HL-60 (cell line): Measurements from ENCODE around the gene NT5DC3.
A peak's percentile ranks its signal among the peaks of the same experiment; 100 is the strongest.

Source experiments
- DNase-seq, 2 experiments: peaks; one replicate each; pipeline ENCODE4 v3.0.0-alpha.2; 2010 to 2020; ENCODE audit warnings: low read depth in 1 of 2, low spot score in 1 of 2
- H3K27ac ChIP-seq: fragments of 250-450 bp; sonication (Bioruptor Pico); replicated peaks from 2 replicates; pipeline ENCODE4 v1.5.1; 2020; ENCODE audit warnings: mild to moderate bottlenecking, moderate library complexity
- H3K27me3 ChIP-seq: fragments of 250-450 bp; sonication (Bioruptor Pico); 2 replicates; pipeline ENCODE4 v1.5.1; 2021; ENCODE audit warnings: mild to moderate bottlenecking, moderate library complexity; ENCODE audit not compliant: insufficient read depth, poor library complexity, severe bottlenecking
- H3K4me3 ChIP-seq: replicated peaks from 2 replicates; pipeline ENCODE4 v1.5.1; 2011; ENCODE audit warnings: mild to moderate bottlenecking, control low read depth, low read length; ENCODE audit not compliant: insufficient read depth
- CTCF ChIP-seq: IDR thresholded peaks from one replicate; pipeline ENCODE4 v1.5.1; 2011; ENCODE audit warnings: low read length, control low read depth, inconsistent platforms; ENCODE audit not compliant: insufficient read depth
- GABPA ChIP-seq: IDR thresholded peaks from 2 replicates; pipeline ENCODE4 v1.6.1; 2012; ENCODE audit warnings: low read depth
- POLR2AphosphoS5 ChIP-seq: IDR thresholded peaks from 2 replicates; pipeline ENCODE4 v1.6.1; 2012; ENCODE audit warnings: low read depth
- SPI1 ChIP-seq: IDR thresholded peaks from 2 replicates; pipeline ENCODE4 v1.6.1; 2012; ENCODE audit warnings: low read depth, mild to moderate bottlenecking, borderline replicate concordance
- TF ChIP-seq, protein P1 (sequence below): IDR thresholded peaks from 2 replicates; pipeline ENCODE4 v1.6.1; 2012; ENCODE audit warnings: low read depth; ENCODE audit not compliant: insufficient replicate concordance

Gene NT5DC3

GRCh38 chr12:103879048-103879692 is 38.1 kb upstream of the NT5DC3 start:
- Histone ChIP-seq H3K27me3 (no peaks in the 10 kb centered on the region), H3K4me3 (no peak overlapping the region), H3K27ac (no peak overlapping the region)
- no peak for DNase-seq
- TF ChIP-seq CTCF: no peak
- TF ChIP-seq, protein P1, sequence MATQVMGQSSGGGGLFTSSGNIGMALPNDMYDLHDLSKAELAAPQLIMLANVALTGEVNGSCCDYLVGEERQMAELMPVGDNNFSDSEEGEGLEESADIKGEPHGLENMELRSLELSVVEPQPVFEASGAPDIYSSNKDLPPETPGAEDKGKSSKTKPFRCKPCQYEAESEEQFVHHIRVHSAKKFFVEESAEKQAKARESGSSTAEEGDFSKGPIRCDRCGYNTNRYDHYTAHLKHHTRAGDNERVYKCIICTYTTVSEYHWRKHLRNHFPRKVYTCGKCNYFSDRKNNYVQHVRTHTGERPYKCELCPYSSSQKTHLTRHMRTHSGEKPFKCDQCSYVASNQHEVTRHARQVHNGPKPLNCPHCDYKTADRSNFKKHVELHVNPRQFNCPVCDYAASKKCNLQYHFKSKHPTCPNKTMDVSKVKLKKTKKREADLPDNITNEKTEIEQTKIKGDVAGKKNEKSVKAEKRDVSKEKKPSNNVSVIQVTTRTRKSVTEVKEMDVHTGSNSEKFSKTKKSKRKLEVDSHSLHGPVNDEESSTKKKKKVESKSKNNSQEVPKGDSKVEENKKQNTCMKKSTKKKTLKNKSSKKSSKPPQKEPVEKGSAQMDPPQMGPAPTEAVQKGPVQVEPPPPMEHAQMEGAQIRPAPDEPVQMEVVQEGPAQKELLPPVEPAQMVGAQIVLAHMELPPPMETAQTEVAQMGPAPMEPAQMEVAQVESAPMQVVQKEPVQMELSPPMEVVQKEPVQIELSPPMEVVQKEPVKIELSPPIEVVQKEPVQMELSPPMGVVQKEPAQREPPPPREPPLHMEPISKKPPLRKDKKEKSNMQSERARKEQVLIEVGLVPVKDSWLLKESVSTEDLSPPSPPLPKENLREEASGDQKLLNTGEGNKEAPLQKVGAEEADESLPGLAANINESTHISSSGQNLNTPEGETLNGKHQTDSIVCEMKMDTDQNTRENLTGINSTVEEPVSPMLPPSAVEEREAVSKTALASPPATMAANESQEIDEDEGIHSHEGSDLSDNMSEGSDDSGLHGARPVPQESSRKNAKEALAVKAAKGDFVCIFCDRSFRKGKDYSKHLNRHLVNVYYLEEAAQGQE: no peak
- no peak for TF ChIP-seq POLR2AphosphoS5
- no peak for TF ChIP-seq GABPA
- TF ChIP-seq SPI1: no peak

- H3K27ac ChIP-seq: no peak overlapping the region
- H3K4me3 ChIP-seq: no peak overlapping the region
- TF ChIP-seq, protein P1: no peak
- TF ChIP-seq CTCF (peak; percentile 49), POLR2AphosphoS5 (no peak), GABPA (no peak), SPI1 (no peak)
- H3K27me3 ChIP-seq: no peaks in the 10 kb centered on the region
- DNase-seq: peak; percentile 21 to 54
Observed at GRCh38 chr12:103877934-103878510, 37.0 kb upstream of the NT5DC3 start.

DNA sequence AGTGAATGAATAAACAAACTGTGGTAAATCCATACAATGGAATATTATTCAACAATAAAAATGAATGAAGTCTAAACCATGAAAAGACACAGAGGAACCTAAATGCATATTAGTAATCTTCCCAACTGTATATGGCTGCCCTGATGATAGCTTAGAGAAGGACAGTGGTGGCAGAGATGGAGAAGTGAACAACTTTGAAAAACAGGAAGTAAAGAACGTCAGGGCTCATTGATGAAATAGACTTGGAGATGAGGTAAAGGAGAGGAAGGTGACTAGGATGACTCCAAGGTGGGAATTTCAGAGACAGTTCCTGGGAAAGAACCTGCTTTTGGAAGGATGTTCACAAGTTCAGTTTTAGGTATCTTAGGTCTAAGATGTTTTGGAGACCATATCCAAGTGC is 36.3 kb upstream of the NT5DC3 start:
- H3K27ac ChIP-seq: no peak overlapping the region
- peak in 1 of 2 experiments; percentile 34 for DNase-seq

More for the DNA sequence above, 36.3 kb upstream of the NT5DC3 start:
- no peak for TF ChIP-seq GABPA
- TF ChIP-seq SPI1: peak; percentile 51; the same call in 1 of the 2 replicates
- TF ChIP-seq CTCF: no peak
- TF ChIP-seq, protein P1: no peak
- Histone ChIP-seq H3K27me3 (no peaks in the 10 kb centered on the region), H3K4me3 (no peak overlapping the region)
